ES-I3 (cell line): ENCODE measurements around the gene ZNF506.
"Not testable (repeated sequence)": the region's sequence is repeated elsewhere in the genome, so short reads cannot be mapped to it uniquely, and the experiment has no call there.

ENCODE experiments used
- H3K36me3 ChIP-seq: 2 replicates; pipeline ENCODE4 v1.6.1; 2013; ENCODE audit warnings: mild to moderate bottlenecking, low read length, control low read depth, moderate library complexity; ENCODE audit not compliant: insufficient read depth
- H3K4me1 ChIP-seq: 2 replicates; pipeline ENCODE4 v1.6.1; 2013; ENCODE audit warnings: mild to moderate bottlenecking, control low read depth, low read length; ENCODE audit not compliant: insufficient read depth
- H3K9ac ChIP-seq: 2 replicates; pipeline ENCODE4 v1.6.1; 2013; ENCODE audit warnings: low read depth, mild to moderate bottlenecking, low read length, moderate library complexity
- H3K9me3 ChIP-seq: 2 replicates; pipeline ENCODE4 v1.6.1; 2013; ENCODE audit warnings: mild to moderate bottlenecking, low read length, moderate library complexity; ENCODE audit not compliant: control insufficient read depth, insufficient read depth

ZNF506 gene

DNA sequence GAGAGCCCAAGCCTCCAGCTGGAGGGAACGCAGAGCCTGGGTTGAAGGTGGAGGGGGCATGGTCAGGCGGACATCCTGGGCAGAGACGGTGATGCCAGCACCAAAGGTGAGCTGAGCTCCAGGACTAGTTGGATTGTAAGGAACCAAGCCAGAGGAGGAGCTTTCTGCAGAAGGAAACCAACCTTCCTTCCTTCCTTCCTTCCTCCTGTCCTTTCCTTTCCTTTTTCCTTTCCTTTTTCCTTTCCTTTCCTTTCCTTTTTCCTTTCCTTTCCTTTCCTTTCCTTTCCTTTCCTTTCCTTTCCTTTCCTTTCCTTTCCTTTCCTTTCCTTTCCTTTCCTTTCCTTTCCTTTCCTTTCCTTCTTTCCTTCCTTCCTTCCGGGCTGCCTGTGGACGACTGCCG, 77.6 kb downstream of the ZNF506 start:
- H3K4me1 ChIP-seq, H3K9me3 ChIP-seq, H3K36me3 ChIP-seq, H3K9ac ChIP-seq: not testable (repeated sequence)

DNA sequence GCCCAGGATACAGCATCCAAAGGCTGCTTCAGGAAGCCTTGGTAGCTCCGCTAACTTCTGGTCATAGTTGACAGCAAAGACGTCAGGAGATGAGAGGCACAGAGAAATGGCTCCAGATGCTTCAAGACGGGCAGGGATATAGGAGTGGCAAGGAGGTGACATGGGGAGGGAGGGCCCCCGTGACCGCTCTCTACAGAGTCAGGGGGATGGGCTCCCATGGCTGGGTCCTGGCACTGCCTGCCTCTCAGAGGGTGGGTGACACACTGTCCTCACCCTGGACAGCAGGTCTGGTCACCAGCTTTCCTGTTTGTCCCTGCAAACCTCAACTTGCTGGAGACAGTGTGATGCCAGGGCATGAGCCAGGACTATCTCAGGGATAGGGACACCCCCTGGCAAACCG, 78.4 kb downstream of the ZNF506 start:
- H3K9ac ChIP-seq: no peak overlapping the region
- H3K9me3 ChIP-seq: no peaks in the 10 kb centered on the region
- no peaks in the 10 kb centered on the region for H3K36me3 ChIP-seq
- H3K4me1 ChIP-seq: no peaks in the 10 kb centered on the region

DNA sequence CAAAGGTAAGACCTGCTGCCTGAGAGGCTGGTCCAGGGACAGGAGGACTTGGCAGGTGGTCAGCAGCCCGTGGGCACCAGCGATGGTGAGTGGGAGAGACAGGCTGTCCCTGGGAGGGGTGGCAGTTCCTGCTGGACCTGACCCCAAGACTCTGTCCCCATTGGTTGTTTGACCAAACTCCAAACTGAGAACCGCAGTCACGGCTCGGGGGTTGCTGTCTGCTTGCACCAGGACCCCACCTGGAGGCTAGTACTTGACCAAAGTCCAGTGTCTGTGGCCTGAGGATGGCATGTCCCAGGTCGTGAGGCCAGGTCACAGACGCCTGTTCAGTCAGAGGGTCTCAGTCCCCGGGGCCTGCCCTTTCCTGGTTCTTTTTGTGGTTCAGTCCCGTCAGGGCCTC, 78.8 kb downstream of the ZNF506 start:
- Histone ChIP-seq H3K36me3 (no peaks in the 10 kb centered on the region), H3K4me1 (no peaks in the 10 kb centered on the region), H3K9me3 (no peaks in the 10 kb centered on the region), H3K9ac (no peak overlapping the region)
